HCT116 (cell line): ENCODE measurements around the gene DGKB. TPM values are rescaled to one million over a fixed set of nuclear protein-coding genes. Genes with fewer than 3 reads are reported as not detected.

Experiments
- ATAC-seq: fragments of 200-7000 bp; cut with Tn5 transposase; 2 replicates; pipeline ENCODE4 v1.9.1; 2020; ENCODE audit warnings: mild to moderate bottlenecking, moderate library complexity
- BruUV-seq: library from RNA; stranded (reverse); fragments of 400-500 nt; replicated peaks from 2 replicates; lab custom pipeline; 2021; lab: Mats Ljungman, UMichigan
- CTCF ChIA-PET: fragments of 300-600 bp; sonication (Branson Sonifier 250); formaldehyde crosslinking; loops from one replicate; lab custom pipeline; 2021; ENCODE audit warnings: antibody characterized with exemption; lab: Charles Lee
- POLR2A ChIA-PET: fragments of 300-600, 350-600 bp; sonication (Branson Sonifier 250); formaldehyde crosslinking; loops from one replicate; lab custom pipeline; 2021; ENCODE audit warnings: antibody characterized with exemption; lab: Charles Lee
- RAD21 ChIA-PET, 2 experiments: fragments of 300-600 bp; sonication (Branson Sonifier 250); formaldehyde crosslinking; loops; one replicate each; lab custom pipeline; 2023; ENCODE audit warnings: low total read pairs in 2 of 2; ENCODE audit not compliant: uncharacterized antibody in 2 of 2, unreplicated experiment in 2 of 2, low non-redundant PET in 1 of 2; lab: Charles Lee
- DNase-seq: peaks from one replicate; pipeline ENCODE4 v3.0.0-alpha.2; 2010; ENCODE audit warnings: low read depth, low spot score
- H2AFZ ChIP-seq: fragments of 200-600 bp; shearing (Covaris generic), sonication (generic); 2 replicates; pipeline ENCODE4 v1.6.1; 2017; ENCODE audit warnings: low read depth, mixed run types, mixed read lengths, antibody characterized with exemption, low read length; ENCODE audit not compliant: poor library complexity, severe bottlenecking
- H3K27ac ChIP-seq: 2 replicates; pipeline ENCODE4 v1.5.1; 2012; ENCODE audit warnings: low read depth, low read length
- H3K27me3 ChIP-seq: fragments of 200-600 bp; sonication (generic); 2 replicates; pipeline ENCODE4 v1.6.1; 2016; ENCODE audit warnings: mixed run types, low read length, mixed read lengths; ENCODE audit not compliant: insufficient read depth
- H3K36me3 ChIP-seq, 2 experiments: fragments of 200-500 bp in 1 of 2; fragments of 200-600 bp in 1 of 2; sonication (Bioruptor generic) in 1 of 2; sonication (generic) in 1 of 2; 2 replicates each; pipeline versions ENCODE4 v1.5.1 to v1.6.1; 2014 to 2016; ENCODE audit warnings: low read length in 2 of 2, inconsistent platforms in 1 of 2, mixed read lengths in 1 of 2, mixed run types in 1 of 2; ENCODE audit not compliant: insufficient read depth in 2 of 2, control insufficient read depth in 1 of 2
- H3K4me1 ChIP-seq, 2 experiments: fragments of 200-600 bp in 1 of 2; sonication (generic) in 1 of 2; 2 replicates each; pipeline versions ENCODE4 v1.5.1 to v1.6.1; 2012 to 2017; ENCODE audit warnings: low read length in 2 of 2, inconsistent platforms in 1 of 2, mild to moderate bottlenecking in 1 of 2, mixed read lengths in 1 of 2, mixed run types in 1 of 2, moderate library complexity in 1 of 2; ENCODE audit not compliant: insufficient read depth in 2 of 2, control insufficient read depth in 1 of 2
- H3K4me2 ChIP-seq: fragments of 200-600 bp; sonication (generic); 2 replicates; pipeline ENCODE4 v1.6.1; 2017; ENCODE audit warnings: mixed run types, low read length, mixed read lengths
- H3K4me3 ChIP-seq, 2 experiments: fragments of 200-600 bp in 1 of 2; sonication (generic) in 1 of 2; replicated peaks in 1 of 2; 2 replicates each; pipeline ENCODE4 v1.5.1; 2011 to 2016; ENCODE audit warnings: low read length in 2 of 2, control low read depth in 1 of 2, low read depth in 1 of 2, mild to moderate bottlenecking in 1 of 2, mixed read lengths in 1 of 2, mixed run types in 1 of 2
- H3K79me2 ChIP-seq: fragments of 200-600 bp; sonication (generic); 2 replicates; pipeline ENCODE4 v1.6.1; 2017; ENCODE audit warnings: mild to moderate bottlenecking, mixed run types, low read length, moderate library complexity, mixed read lengths; ENCODE audit not compliant: insufficient read depth
- H3K9ac ChIP-seq: fragments of 200-600 bp; sonication (generic); 2 replicates; pipeline ENCODE4 v1.6.1; 2016; ENCODE audit warnings: low read length, mixed read lengths
- H3K9me2 ChIP-seq: fragments of 200-600 bp; sonication (generic), shearing (Covaris generic); 2 replicates; pipeline ENCODE4 v1.6.1; 2017; ENCODE audit warnings: mixed run types, mild to moderate bottlenecking, moderate library complexity; ENCODE audit not compliant: insufficient read depth
- H3K9me3 ChIP-seq, 2 experiments: fragments of 200-500 bp in 1 of 2; fragments of 200-600 bp in 1 of 2; sonication (Bioruptor generic) in 1 of 2; sonication (generic) in 1 of 2; 2 replicates each; pipeline ENCODE4 v1.6.1; 2014 to 2017; ENCODE audit warnings: low read length in 2 of 2, mixed read lengths in 2 of 2, inconsistent platforms in 1 of 2, low read depth in 1 of 2, mild to moderate bottlenecking in 1 of 2, mixed run types in 1 of 2, moderate library complexity in 1 of 2; ENCODE audit not compliant: control insufficient read depth in 1 of 2, insufficient read depth in 1 of 2
- H4K20me1 ChIP-seq: fragments of 200-600 bp; sonication (generic), shearing (Covaris generic); 2 replicates; pipeline ENCODE4 v1.6.1; 2017; ENCODE audit warnings: mixed run types, mild to moderate bottlenecking, moderate library complexity; ENCODE audit not compliant: insufficient read depth
- ATF3 ChIP-seq: IDR thresholded peaks from 2 replicates; pipeline ENCODE4 v1.6.1; 2012
- CEBPB ChIP-seq: IDR thresholded peaks from 2 replicates; pipeline ENCODE4 v1.6.1; 2012; ENCODE audit warnings: low read depth
- CTCF ChIP-seq, 3 experiments: fragments of 200-600 bp in 1 of 3; sonication (generic) in 1 of 3; IDR thresholded peaks in 2 of 3; conservative IDR thresholded peaks in 1 of 3; 2 replicates each; pipeline ENCODE4 v1.5.1; 2012 to 2017; ENCODE audit warnings: low read depth in 2 of 3, low read length in 2 of 3, antibody characterized with exemption in 1 of 3, borderline replicate concordance in 1 of 3, control low read depth in 1 of 3, mild to moderate bottlenecking in 1 of 3, mixed read lengths in 1 of 3, mixed run types in 1 of 3, moderate library complexity in 1 of 3; ENCODE audit not compliant: insufficient read depth in 1 of 3
- EGR1 ChIP-seq: IDR thresholded peaks from 2 replicates; pipeline ENCODE4 v1.6.1; 2012; ENCODE audit warnings: low read depth
- ELF1 ChIP-seq: IDR thresholded peaks from 2 replicates; pipeline ENCODE4 v1.6.1; 2012; ENCODE audit warnings: low read depth, borderline replicate concordance
- EZH2phosphoT487 ChIP-seq: fragments of 200-600 bp; IDR thresholded peaks from 2 replicates; pipeline ENCODE4 v1.6.1; 2018; ENCODE audit warnings: antibody characterized with exemption, borderline replicate concordance
- FOSL1 ChIP-seq: IDR thresholded peaks from 2 replicates; pipeline ENCODE4 v1.6.1; 2012; ENCODE audit warnings: low read depth
- MAX ChIP-seq: IDR thresholded peaks from 2 replicates; pipeline ENCODE4 v1.6.1; 2012
- POLR2AphosphoS5 ChIP-seq: IDR thresholded peaks from 2 replicates; pipeline ENCODE4 v1.6.1; 2011; ENCODE audit warnings: mild to moderate bottlenecking, low read depth, low read length, moderate library complexity
- SIN3A ChIP-seq: IDR thresholded peaks from 2 replicates; pipeline ENCODE4 v1.6.1; 2012; ENCODE audit warnings: low read depth
- SP1 ChIP-seq: IDR thresholded peaks from 2 replicates; pipeline ENCODE4 v1.6.1; 2012; ENCODE audit warnings: low read depth
- SRF ChIP-seq: IDR thresholded peaks from 2 replicates; pipeline ENCODE4 v1.6.1; 2012; ENCODE audit warnings: low read depth
- ZFX ChIP-seq: fragments of 450-650 bp; IDR thresholded peaks from 2 replicates; pipeline ENCODE4 v1.6.1; 2017
- intact Hi-C: fragments of 100-400 bp; cut with micrococcal nuclease; formaldehyde crosslinking; loops from 2 replicates; pipeline ENCODE4 v1.10.0; 2022
- total RNA-seq: library from RNA; stranded (reverse); gene quantifications from one replicate; pipeline ENCODE4 v1.2.1, GENCODE V29; 2021; ENCODE audit not compliant: unreplicated experiment
- TF ChIP-seq, protein P1 (sequence below): IDR thresholded peaks from 2 replicates; pipeline ENCODE4 v1.6.1; 2012; ENCODE audit warnings: low read depth

DGKB gene
- total RNA-seq, 1 experiment from 2014 or later: 0.05 TPM

GRCh38 chr7:14892961-14893360 lies 9.6 kb downstream of the DGKB start:
- H4K20me1 ChIP-seq: no peaks in the 10 kb centered on the region
- DNase-seq (no peak), ATAC-seq (no peak)
- H2AFZ ChIP-seq: no peak overlapping the region
- intact Hi-C loops: no loop called here
- no TSS peak for BruUV-seq
- H3K27ac ChIP-seq: no peak overlapping the region
- TF ChIP-seq CEBPB (no peak), SIN3A (no peak)
- H3K4me2 ChIP-seq: no peak overlapping the region
- no peak overlapping the region for H3K4me3 ChIP-seq
- ChIA-PET CTCF (no interaction called here), POLR2A (no interaction called here), RAD21 (no interaction called here)
- no peaks in the 10 kb centered on the region for H3K36me3 ChIP-seq
- H3K9ac ChIP-seq: no peak overlapping the region
- no peaks in the 10 kb centered on the region for H3K9me2 ChIP-seq
- H3K4me1 ChIP-seq: no peaks in the 10 kb centered on the region; a peak in 1 of 4 replicates
- H3K9me3 ChIP-seq: no peaks in the 10 kb centered on the region
- H3K27me3 ChIP-seq: no peaks in the 10 kb centered on the region
- no peaks in the 10 kb centered on the region for H3K79me2 ChIP-seq

GRCh38 chr7:14891289-14891688 lies 11.3 kb downstream of the DGKB start:
- H2AFZ ChIP-seq: no peak overlapping the region
- no peaks in the 10 kb centered on the region for H3K36me3 ChIP-seq
- no peak for TF ChIP-seq EGR1
- TF ChIP-seq CTCF (IDR thresholded peaks at IDR 0.05 in 2 of 3, conservative IDR thresholded peaks at IDR 0.05 in 1 of 3; ENCODE audit: borderline replicate concordance in 1 of 3, insufficient read depth in 1 of 3, low read depth in 2 of 3, low read length in 2 of 3): no peak
- TF ChIP-seq ELF1: no peak
- no peak for TF ChIP-seq ATF3
- no peak for TF ChIP-seq SP1
- TF ChIP-seq EZH2phosphoT487: no peak
- no peak for TF ChIP-seq ZFX
- TF ChIP-seq POLR2AphosphoS5: no peak
- TF ChIP-seq CEBPB: no peak
- TF ChIP-seq, protein P1, sequence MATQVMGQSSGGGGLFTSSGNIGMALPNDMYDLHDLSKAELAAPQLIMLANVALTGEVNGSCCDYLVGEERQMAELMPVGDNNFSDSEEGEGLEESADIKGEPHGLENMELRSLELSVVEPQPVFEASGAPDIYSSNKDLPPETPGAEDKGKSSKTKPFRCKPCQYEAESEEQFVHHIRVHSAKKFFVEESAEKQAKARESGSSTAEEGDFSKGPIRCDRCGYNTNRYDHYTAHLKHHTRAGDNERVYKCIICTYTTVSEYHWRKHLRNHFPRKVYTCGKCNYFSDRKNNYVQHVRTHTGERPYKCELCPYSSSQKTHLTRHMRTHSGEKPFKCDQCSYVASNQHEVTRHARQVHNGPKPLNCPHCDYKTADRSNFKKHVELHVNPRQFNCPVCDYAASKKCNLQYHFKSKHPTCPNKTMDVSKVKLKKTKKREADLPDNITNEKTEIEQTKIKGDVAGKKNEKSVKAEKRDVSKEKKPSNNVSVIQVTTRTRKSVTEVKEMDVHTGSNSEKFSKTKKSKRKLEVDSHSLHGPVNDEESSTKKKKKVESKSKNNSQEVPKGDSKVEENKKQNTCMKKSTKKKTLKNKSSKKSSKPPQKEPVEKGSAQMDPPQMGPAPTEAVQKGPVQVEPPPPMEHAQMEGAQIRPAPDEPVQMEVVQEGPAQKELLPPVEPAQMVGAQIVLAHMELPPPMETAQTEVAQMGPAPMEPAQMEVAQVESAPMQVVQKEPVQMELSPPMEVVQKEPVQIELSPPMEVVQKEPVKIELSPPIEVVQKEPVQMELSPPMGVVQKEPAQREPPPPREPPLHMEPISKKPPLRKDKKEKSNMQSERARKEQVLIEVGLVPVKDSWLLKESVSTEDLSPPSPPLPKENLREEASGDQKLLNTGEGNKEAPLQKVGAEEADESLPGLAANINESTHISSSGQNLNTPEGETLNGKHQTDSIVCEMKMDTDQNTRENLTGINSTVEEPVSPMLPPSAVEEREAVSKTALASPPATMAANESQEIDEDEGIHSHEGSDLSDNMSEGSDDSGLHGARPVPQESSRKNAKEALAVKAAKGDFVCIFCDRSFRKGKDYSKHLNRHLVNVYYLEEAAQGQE: no peak
- TF ChIP-seq FOSL1: no peak
- TF ChIP-seq MAX: no peak
- TF ChIP-seq SRF: no peak
- RAD21 ChIA-PET: no interaction called here
- BruUV-seq: no TSS peak
- no peak overlapping the region for H3K4me3 ChIP-seq
- no peak for DNase-seq
- H3K27me3 ChIP-seq: no peaks in the 10 kb centered on the region
- H3K79me2 ChIP-seq: no peaks in the 10 kb centered on the region
- H3K9me3 ChIP-seq: no peaks in the 10 kb centered on the region
- H3K9ac ChIP-seq: no peak overlapping the region
- no peaks in the 10 kb centered on the region for H3K9me2 ChIP-seq
- no peak for ATAC-seq
- H3K4me2 ChIP-seq: no peak overlapping the region
- CTCF ChIA-PET: no interaction called here
- H3K27ac ChIP-seq: no peak overlapping the region
- no peaks in the 10 kb centered on the region for H4K20me1 ChIP-seq
- intact Hi-C loops: no loop called here
- no peaks in the 10 kb centered on the region; a peak in 1 of 4 replicates for H3K4me1 ChIP-seq
- POLR2A ChIA-PET: no interaction called here
